H9 (cell line): ENCODE results near the gene CAPN12. TPM values are rescaled to one million over a fixed set of nuclear protein-coding genes. Genes with fewer than 3 reads are reported as not detected.
"Not testable (repeated sequence)": the region's sequence is repeated elsewhere in the genome, so short reads cannot be mapped to it uniquely, and the experiment has no call there.

Experiments
- DNase-seq: peaks from one replicate; pipeline ENCODE4 v3.0.0-alpha.2; 2017
- H2AFZ ChIP-seq: one replicate; pipeline ENCODE4 v1.6.1; 2013; ENCODE audit warnings: mild to moderate bottlenecking, low read length, control low read depth, moderate library complexity
- H2AK5ac ChIP-seq: 2 replicates; pipeline ENCODE4 v1.6.1; 2013; ENCODE audit warnings: low read length, control low read depth, mixed read lengths; ENCODE audit not compliant: insufficient read length
- H2BK120ac ChIP-seq: one replicate; pipeline ENCODE4 v1.6.1; 2013; ENCODE audit warnings: low read depth, mild to moderate bottlenecking, low read length, control low read depth, inconsistent platforms; ENCODE audit not compliant: poor library complexity, severe bottlenecking
- H2BK12ac ChIP-seq: 2 replicates; pipeline ENCODE4 v1.6.1; 2013; ENCODE audit warnings: low read length, control low read depth, mixed read lengths, low read depth; ENCODE audit not compliant: insufficient read length
- H2BK15ac ChIP-seq: 2 replicates; pipeline ENCODE4 v1.6.1; 2013; ENCODE audit warnings: low read depth, low read length, control low read depth
- H2BK20ac ChIP-seq: one replicate; pipeline ENCODE4 v1.6.1; 2013; ENCODE audit warnings: low read depth, mild to moderate bottlenecking, low read length, control low read depth, inconsistent platforms; ENCODE audit not compliant: poor library complexity, severe bottlenecking
- H2BK5ac ChIP-seq: 2 replicates; pipeline ENCODE4 v1.6.1; 2013; ENCODE audit warnings: low read length, control low read depth, mixed read lengths; ENCODE audit not compliant: insufficient read length
- H3K14ac ChIP-seq: 2 replicates; pipeline ENCODE4 v1.6.1; 2013; ENCODE audit warnings: low read length, control low read depth; ENCODE audit not compliant: insufficient read depth
- H3K18ac ChIP-seq: 2 replicates; pipeline ENCODE4 v1.6.1; 2013; ENCODE audit warnings: low read depth, mild to moderate bottlenecking, mixed read lengths, low read length, control low read depth; ENCODE audit not compliant: insufficient read length
- H3K23ac ChIP-seq: 2 replicates; pipeline ENCODE4 v1.6.1; 2013; ENCODE audit warnings: low read length, control low read depth, mixed read lengths, low read depth; ENCODE audit not compliant: insufficient read length
- H3K23me2 ChIP-seq: 2 replicates; pipeline ENCODE4 v1.6.1; 2013; ENCODE audit warnings: low read depth, mild to moderate bottlenecking, mixed read lengths, low read length, control low read depth; ENCODE audit not compliant: insufficient read length, poor library complexity, severe bottlenecking
- H3K27ac ChIP-seq: 2 replicates; pipeline ENCODE4 v1.5.1; 2013; ENCODE audit warnings: low read length, control low read depth, mixed read lengths, low read depth; ENCODE audit not compliant: insufficient read length
- H3K27me3 ChIP-seq: 2 replicates; pipeline ENCODE4 v1.6.1; 2013; ENCODE audit warnings: low read length, control low read depth, inconsistent platforms; ENCODE audit not compliant: insufficient read depth
- H3K4ac ChIP-seq: 2 replicates; pipeline ENCODE4 v1.6.1; 2013; ENCODE audit warnings: low read depth, mild to moderate bottlenecking, control low read depth, inconsistent platforms, low read length, moderate library complexity
- H3K4me1 ChIP-seq: 2 replicates; pipeline ENCODE4 v1.6.1; 2013; ENCODE audit warnings: low read length, control low read depth, inconsistent platforms; ENCODE audit not compliant: insufficient read depth
- H3K4me2 ChIP-seq: 2 replicates; pipeline ENCODE4 v1.6.1; 2013; ENCODE audit warnings: low read length, control low read depth, mixed read lengths; ENCODE audit not compliant: insufficient read length, insufficient read depth
- H3K56ac ChIP-seq: 2 replicates; pipeline ENCODE4 v1.6.1; 2013; ENCODE audit warnings: low read depth, mild to moderate bottlenecking, mixed read lengths, low read length, control low read depth; ENCODE audit not compliant: insufficient read length
- H3K79me1 ChIP-seq: 2 replicates; pipeline ENCODE4 v1.6.1; 2013; ENCODE audit warnings: low read depth, mild to moderate bottlenecking, moderate library complexity, low read length, control low read depth, inconsistent platforms; ENCODE audit not compliant: insufficient read depth, poor library complexity, severe bottlenecking
- H3K79me2 ChIP-seq: 2 replicates; pipeline ENCODE4 v1.6.1; 2013; ENCODE audit warnings: low read length, control low read depth, inconsistent platforms; ENCODE audit not compliant: insufficient read depth
- H3K9ac ChIP-seq: 2 replicates; pipeline ENCODE4 v1.6.1; 2013; ENCODE audit warnings: low read length, control low read depth, mixed read lengths; ENCODE audit not compliant: insufficient read length; ENCODE audit errors: extremely low read depth
- H3K9me3 ChIP-seq: one replicate; pipeline ENCODE4 v1.6.1; 2013; ENCODE audit warnings: low read depth, low read length, inconsistent platforms; ENCODE audit not compliant: control insufficient read depth
- H3T11ph ChIP-seq: one replicate; pipeline ENCODE4 v1.6.1; 2013; ENCODE audit warnings: mild to moderate bottlenecking, low read length, control low read depth, inconsistent platforms
- H4K20me1 ChIP-seq: one replicate; pipeline ENCODE4 v1.6.1; 2013; ENCODE audit not compliant: control insufficient read depth, insufficient read length, insufficient read depth
- H4K5ac ChIP-seq: 2 replicates; pipeline ENCODE4 v1.6.1; 2013; ENCODE audit warnings: low read depth, mild to moderate bottlenecking, mixed read lengths, low read length, control low read depth; ENCODE audit not compliant: insufficient read length
- H4K8ac ChIP-seq: replicated peaks from 2 replicates; pipeline ENCODE4 v1.6.1; 2013; ENCODE audit warnings: low read length, control low read depth, mixed read lengths, low read depth; ENCODE audit not compliant: insufficient read length
- H4K91ac ChIP-seq: 2 replicates; pipeline ENCODE4 v1.6.1; 2013; ENCODE audit warnings: low read depth, mild to moderate bottlenecking, moderate library complexity, mixed read lengths, low read length, control low read depth; ENCODE audit not compliant: insufficient read length
- H3K27ac Mint-ChIP-seq, 3 experiments: 2 replicates in 2 of 3; 3 replicates in 1 of 3; pipeline ENCODE4 v1.8.0; 2020 to 2021; ENCODE audit warnings: mixed read lengths in 3 of 3, mild to moderate bottlenecking in 1 of 3, moderate library complexity in 1 of 3
- H3K27me3 Mint-ChIP-seq: 2 replicates; pipeline ENCODE4 v1.8.0; 2021; ENCODE audit warnings: low read depth, mild to moderate bottlenecking, moderate library complexity, mixed read lengths
- H3K36me3 Mint-ChIP-seq, 3 experiments: 2 replicates in 2 of 3; 3 replicates in 1 of 3; pipeline ENCODE4 v1.8.0; 2020 to 2021; ENCODE audit warnings: low read depth in 3 of 3, mixed read lengths in 3 of 3; ENCODE audit not compliant: insufficient read depth in 1 of 3
- H3K4me1 Mint-ChIP-seq, 2 experiments: 2 replicates each; pipeline ENCODE4 v1.8.0; 2020; ENCODE audit warnings: mixed read lengths in 2 of 2
- H3K4me3 Mint-ChIP-seq, 2 experiments: 2 replicates in 1 of 2; 3 replicates in 1 of 2; pipeline ENCODE4 v1.8.0; 2020 to 2021; ENCODE audit warnings: mild to moderate bottlenecking in 2 of 2, mixed read lengths in 2 of 2, moderate library complexity in 1 of 2
- H3K9me3 Mint-ChIP-seq, 2 experiments: 2 replicates in 1 of 2; 3 replicates in 1 of 2; pipeline ENCODE4 v1.8.0; 2020; ENCODE audit warnings: mild to moderate bottlenecking in 2 of 2, mixed read lengths in 2 of 2, moderate library complexity in 1 of 2
- CTCF ChIP-seq: fragments of 200-600 bp; sonication (generic); conservative IDR thresholded peaks from 3 replicates; pipeline ENCODE4 v1.8.0; 2021; ENCODE audit warnings: antibody characterized with exemption, mild to moderate bottlenecking
- WGBS: extraction: QIAGEN DNeasy Blood & Tissue Kit; methylation state at CpG from one replicate; pipeline ENCODE4 v1.1.7; 2013; ENCODE audit warnings: missing lambda C conversion rate, low lambda C conversion rate, mixed read lengths; ENCODE audit not compliant: insufficient read length; ENCODE audit errors: extremely low coverage; 5-methylcytosine and 5-hydroxymethylcytosine counted together
- total RNA-seq: library from RNA; stranded (reverse); gene quantifications from 2 replicates; pipeline ENCODE4 v1.2.1, GENCODE V29; 2021

Gene CAPN12
- total RNA-seq, 1 experiment from 2014 or later: 10.5 TPM

GRCh38 chr19:38792250-38793111 lies 48.2 kb upstream of the CAPN12 start:
- H3T11ph ChIP-seq: no peak overlapping the region
- peaks cover 0 to 5% of the 10 kb centered on the region in 2 experiments; a peak in 3 of 5 replicates for H3K9me3 Mint-ChIP-seq
- no peak overlapping the region for H2AFZ ChIP-seq
- peak; percentile 39; the same call in 2 of the 3 replicates for TF ChIP-seq CTCF
- H4K8ac ChIP-seq: no peak overlapping the region
- no peak overlapping the region for H2AK5ac ChIP-seq
- no peak overlapping the region for H4K5ac ChIP-seq
- no peaks in the 10 kb centered on the region for H3K79me2 ChIP-seq
- H3K27me3 ChIP-seq: no peaks in the 10 kb centered on the region
- peak overlapping the region in 1 of 2 experiments; percentile 10; a peak in 2 of 5 replicates for H3K4me3 Mint-ChIP-seq
- H4K20me1 ChIP-seq: no peaks in the 10 kb centered on the region
- no peaks in the 10 kb centered on the region for H3K36me3 Mint-ChIP-seq
- H3K23ac ChIP-seq: no peak overlapping the region
- no peak overlapping the region for H3K18ac ChIP-seq
- H3K4me1 Mint-ChIP-seq: peaks cover 9 to 11% of the 10 kb centered on the region in 2 experiments
- peaks cover 2% of the 10 kb centered on the region; the same call in 1 of the 2 replicates for H3K27me3 Mint-ChIP-seq
- H3K23me2 ChIP-seq: no peaks in the 10 kb centered on the region
- H3K4me2 ChIP-seq: no peak overlapping the region
- H3K56ac ChIP-seq: no peak overlapping the region
- no peaks in the 10 kb centered on the region for H3K79me1 ChIP-seq
- H3K9me3 ChIP-seq: no peaks in the 10 kb centered on the region
- no peak overlapping the region for H2BK12ac ChIP-seq
- no peak overlapping the region for H3K27ac ChIP-seq
- no peak overlapping the region for H4K91ac ChIP-seq
- no peak overlapping the region for H2BK20ac ChIP-seq
- no peak overlapping the region for H2BK120ac ChIP-seq
- no CpG with 5 or more reads among the region's 71 CpGs for WGBS
- H2BK5ac ChIP-seq: no peak overlapping the region
- no peak overlapping the region for H2BK15ac ChIP-seq
- H3K14ac ChIP-seq: no peak overlapping the region
- H3K4me1 ChIP-seq: 0 out of 2 replicates have a peak, but pooled peaks cover 3% of the 10 kb centered on the region
- H3K4ac ChIP-seq: no peak overlapping the region
- H3K27ac Mint-ChIP-seq: no peak overlapping the region
- DNase-seq: peak; percentile 77
- H3K9ac ChIP-seq: no peak overlapping the region

GRCh38 chr19:38791451-38792064 lies 47.3 kb upstream of the CAPN12 start:
- not testable (repeated sequence) for H3K4me3 Mint-ChIP-seq, H2BK15ac ChIP-seq, H3K56ac ChIP-seq, H3K27ac Mint-ChIP-seq, H3K27me3 Mint-ChIP-seq, H3K23me2 ChIP-seq, H2BK12ac ChIP-seq, H4K20me1 ChIP-seq, H2BK5ac ChIP-seq, H3K79me2 ChIP-seq, H3K4me2 ChIP-seq, H4K8ac ChIP-seq, H3K4me1 Mint-ChIP-seq, H3K36me3 Mint-ChIP-seq, H3T11ph ChIP-seq, H3K14ac ChIP-seq, H4K91ac ChIP-seq, H2AK5ac ChIP-seq, H3K23ac ChIP-seq, H3K9me3 ChIP-seq, H2AFZ ChIP-seq, H3K9me3 Mint-ChIP-seq, H4K5ac ChIP-seq, H2BK20ac ChIP-seq, H3K18ac ChIP-seq, H3K27me3 ChIP-seq, H3K27ac ChIP-seq, DNase-seq, H3K79me1 ChIP-seq, H3K9ac ChIP-seq, H3K4me1 ChIP-seq, H3K4ac ChIP-seq, H2BK120ac ChIP-seq
- no CpG with 5 or more reads among the region's 40 CpGs for WGBS
